Measurements from ENCODE around the gene DUSP15. TPM values are rescaled to one million over a fixed set of nuclear protein-coding genes. Genes with fewer than 3 reads are reported as not detected.
"Not testable (repeated sequence)": the region's sequence is repeated elsewhere in the genome, so short reads cannot be mapped to it uniquely, and the experiment has no call there.

The DUSP15 gene
- total and polyA plus RNA-seq, 7 donors: 0.60 to 2.6 (median 1.7) TPM; not detected in 2

GRCh38 chr20:31829731-31830130 is 40.6 kb downstream of the DUSP15 start:
- Histone ChIP-seq H3K4me3 (no peak overlapping the region), H3K4me1 (no peaks in the 10 kb centered on the region), H3K9me3 (no peaks in the 10 kb centered on the region), H3K36me3 (no peaks in the 10 kb centered on the region), H3K27me3 (peaks cover 0 to 9% (median 0%) of the 10 kb centered on the region in 3 donors), H3K27ac (no peak overlapping the region)
- no peak for DNase-seq
- TF ChIP-seq POLR2A (IDR thresholded peaks at IDR 0.05): no peak
- intact Hi-C loops (cut with DNase I): no loop called here
- 84 to 88% methylated on average over 6 of the region's 6 CpGs for WGBS, 2 donors

GRCh38 chr20:31828016-31828415 is 42.3 kb downstream of the DUSP15 start:
- H3K4me3 ChIP-seq; H3K9me3 ChIP-seq; H3K36me3 ChIP-seq; DNase-seq; intact Hi-C loops (cut with DNase I); H3K27me3 ChIP-seq; H3K4me1 ChIP-seq; H3K27ac ChIP-seq: not testable (repeated sequence)
- WGBS, 2 donors: 91 to 94% methylated on average over 11 of the region's 11 CpGs

- intact Hi-C loops (cut with DNase I): no loop called here
- H3K4me1 ChIP-seq: peaks cover 0 to 13% (median 9%) of the 10 kb centered on the region in 4 donors
- DNase-seq: no peak
- H3K27ac ChIP-seq: no peak overlapping the region
- H3K4me3 ChIP-seq: no peak overlapping the region
- no peaks in the 10 kb centered on the region for H3K27me3 ChIP-seq
- no peaks in the 10 kb centered on the region for H3K9me3 ChIP-seq
- WGBS, 2 donors: 75 to 78% methylated on average over 2 of the region's 2 CpGs
- no peak for TF ChIP-seq EP300 (IDR thresholded peaks at IDR 0.05)
- no peak for TF ChIP-seq POLR2A (IDR thresholded peaks at IDR 0.05)
- no peak for TF ChIP-seq POLR2AphosphoS5 (IDR thresholded peaks at IDR 0.05)
- TF ChIP-seq CTCF (IDR thresholded peaks at IDR 0.05): no peak
- no peaks in the 10 kb centered on the region for H3K36me3 ChIP-seq
Measured at GRCh38 chr20:31827059-31827458, 43.3 kb downstream of the DUSP15 start.

- no peak for TF ChIP-seq POLR2AphosphoS5 (IDR thresholded peaks at IDR 0.05)
- TF ChIP-seq POLR2A (IDR thresholded peaks at IDR 0.05): no peak
- no peak for TF ChIP-seq CTCF (IDR thresholded peaks at IDR 0.05)
- TF ChIP-seq EP300 (IDR thresholded peaks at IDR 0.05): no peak
- 90 to 91% methylated on average over 5 of the region's 5 CpGs for WGBS, 2 donors
- Histone ChIP-seq H3K4me3 (no peak overlapping the region), H3K9me3 (no peaks in the 10 kb centered on the region), H3K36me3 (no peaks in the 10 kb centered on the region), H3K27me3 (no peaks in the 10 kb centered on the region), H3K4me1 (peaks cover 0 to 13% (median 9%) of the 10 kb centered on the region in 4 donors), H3K27ac (no peak overlapping the region)
- intact Hi-C loops (cut with DNase I): no loop called here
- DNase-seq: no peak
Measured at GRCh38 chr20:31826074-31826473, 44.3 kb downstream of the DUSP15 start.

GRCh38 chr20:31824554-31825313 is 45.6 kb downstream of the DUSP15 start:
- Histone ChIP-seq H3K4me3 (no peak overlapping the region), H3K27me3 (no peaks in the 10 kb centered on the region), H3K27ac (no peak overlapping the region), H3K4me1 (peaks cover 0 to 13% (median 9%) of the 10 kb centered on the region in 4 donors), H3K36me3 (no peaks in the 10 kb centered on the region), H3K9me3 (no peaks in the 10 kb centered on the region)
- DNase-seq: no peak
- intact Hi-C loops (cut with DNase I): loop anchor here (5.0 kb wide), 1 partner anchor 268 kb away; no protein-coding TSS in a partner anchor
- TF ChIP-seq EP300 (IDR thresholded peaks at IDR 0.05) (no peak), POLR2A (IDR thresholded peaks at IDR 0.05) (no peak), POLR2AphosphoS5 (IDR thresholded peaks at IDR 0.05) (no peak), CTCF (IDR thresholded peaks at IDR 0.05) (no peak)
- WGBS, 2 donors: 67 to 79% methylated on average over 14 of the region's 14 CpGs

- TF ChIP-seq EP300 (IDR thresholded peaks at IDR 0.05): no peak
- TF ChIP-seq CTCF (IDR thresholded peaks at IDR 0.05): no peak
- no peak for TF ChIP-seq POLR2AphosphoS5 (IDR thresholded peaks at IDR 0.05)
- TF ChIP-seq POLR2A (IDR thresholded peaks at IDR 0.05): no peak
- H3K27me3 ChIP-seq: no peaks in the 10 kb centered on the region
- H3K4me1 ChIP-seq: peaks cover 0 to 13% (median 9%) of the 10 kb centered on the region in 4 donors
- DNase-seq: no peak
- no peak overlapping the region for H3K4me3 ChIP-seq
- no peaks in the 10 kb centered on the region for H3K9me3 ChIP-seq
- intact Hi-C loops (cut with DNase I): loop anchor here (5.0 kb wide), 1 partner anchor 268 kb away; no protein-coding TSS in a partner anchor
- 84 to 93% methylated on average over 4 of the region's 4 CpGs for WGBS, 2 donors
- H3K36me3 ChIP-seq: no peaks in the 10 kb centered on the region
- no peak overlapping the region for H3K27ac ChIP-seq
Measured at GRCh38 chr20:31824125-31824485, 46.2 kb downstream of the DUSP15 start.

All from sigmoid colon (tissue), 7 donors.